GM23338 (cell line): ENCODE measurements around the gene PRPF6. TPM values are rescaled to one million over a fixed set of nuclear protein-coding genes. Genes with fewer than 3 reads are reported as not detected.

Experiments
- ATAC-seq: fragments of 200-7000 bp; cut with Tn5 transposase; 3 replicates; pipeline ENCODE4 v1.9.1; 2020
- DNase-seq: peaks from one replicate; pipeline ENCODE4 v3.0.0-alpha.2; 2015; ENCODE audit warnings: low spot score
- H2AFZ ChIP-seq: fragments of 200-600 bp; sonication (generic); 2 replicates; pipeline ENCODE4 v1.8.0; 2016; ENCODE audit warnings: antibody characterized with exemption, mild to moderate bottlenecking, moderate library complexity
- H3F3A ChIP-seq: fragments of 200-600 bp; sonication (generic); replicated peaks from 2 replicates; pipeline ENCODE4 v1.8.0; 2017; ENCODE audit warnings: antibody characterized with exemption, mixed run types, low read depth
- H3K27ac ChIP-seq: fragments of 200-600 bp; sonication (generic); 2 replicates; pipeline ENCODE4 v1.6.1; 2016; ENCODE audit warnings: low read depth
- H3K27me3 ChIP-seq: fragments of 200-600 bp; sonication (generic); 2 replicates; pipeline ENCODE4 v1.8.0; 2016; ENCODE audit warnings: mild to moderate bottlenecking, mixed run types, moderate library complexity; ENCODE audit not compliant: insufficient read depth
- H3K36me3 ChIP-seq: fragments of 200-600 bp; sonication (generic); 2 replicates; pipeline ENCODE4 v1.8.0; 2016; ENCODE audit warnings: mild to moderate bottlenecking; ENCODE audit not compliant: insufficient read depth
- H3K4me1 ChIP-seq: fragments of 200-600 bp; sonication (generic); 2 replicates; pipeline ENCODE4 v1.8.0; 2016; ENCODE audit warnings: mild to moderate bottlenecking, moderate library complexity; ENCODE audit not compliant: insufficient read depth
- H3K4me2 ChIP-seq: fragments of 200-600 bp; sonication (generic); 2 replicates; pipeline ENCODE4 v1.7.1; 2017; ENCODE audit warnings: mixed run types
- H3K4me3 ChIP-seq: fragments of 200-600 bp; sonication (generic); 2 replicates; pipeline ENCODE4 v1.6.1; 2016; ENCODE audit warnings: mixed run types
- H3K79me2 ChIP-seq: fragments of 200-600 bp; sonication (generic); replicated peaks from 2 replicates; pipeline ENCODE4 v1.8.0; 2017; ENCODE audit warnings: mild to moderate bottlenecking; ENCODE audit not compliant: insufficient read depth
- H3K9me2 ChIP-seq: fragments of 200-600 bp; sonication (generic); 2 replicates; pipeline ENCODE4 v1.8.0; 2017; ENCODE audit not compliant: insufficient read depth
- H4K20me1 ChIP-seq: fragments of 200-600 bp; sonication (generic); replicated peaks from 2 replicates; pipeline ENCODE4 v1.8.0; 2017; ENCODE audit warnings: mild to moderate bottlenecking; ENCODE audit not compliant: insufficient read depth
- H3K27ac Mint-ChIP-seq: 2 replicates; pipeline ENCODE4 v1.8.0; 2020; ENCODE audit warnings: inconsistent platforms, mild to moderate bottlenecking, moderate library complexity, mixed read lengths
- H3K27me3 Mint-ChIP-seq: 3 replicates; pipeline ENCODE4 v1.8.0; 2022; ENCODE audit warnings: low read depth, mild to moderate bottlenecking, moderate library complexity, mixed read lengths, inconsistent platforms; ENCODE audit not compliant: insufficient read depth, poor library complexity
- H3K36me3 Mint-ChIP-seq: 3 replicates; pipeline ENCODE4 v1.8.0; 2021; ENCODE audit warnings: low read depth, mild to moderate bottlenecking, inconsistent platforms, moderate library complexity, mixed read lengths
- H3K4me1 Mint-ChIP-seq: 3 replicates; pipeline ENCODE4 v1.8.0; 2020; ENCODE audit warnings: mild to moderate bottlenecking, inconsistent platforms, mixed read lengths
- H3K4me3 Mint-ChIP-seq: 3 replicates; pipeline ENCODE4 v1.8.0; 2021; ENCODE audit warnings: moderate library complexity, mild to moderate bottlenecking, inconsistent platforms, mixed read lengths
- H3K9me3 Mint-ChIP-seq: 3 replicates; pipeline ENCODE4 v1.8.0; 2020; ENCODE audit warnings: moderate library complexity, mild to moderate bottlenecking, inconsistent platforms, mixed read lengths
- CREB1 ChIP-seq: fragments of 250-450 bp; sonication (Bioruptor Pico); IDR thresholded peaks from 2 replicates; pipeline ENCODE4 v1.5.0; 2020; ENCODE audit warnings: low read depth, mild to moderate bottlenecking, moderate library complexity
- CTCF ChIP-seq, 2 experiments: fragments of 200-600 bp in 1 of 2; sonication (generic) in 1 of 2; conservative IDR thresholded peaks; 2 replicates each; pipeline versions ENCODE4 v1.5.1 to v1.6.1; 2016 to 2017; ENCODE audit warnings: antibody characterized with exemption in 2 of 2, low read depth in 2 of 2, mild to moderate bottlenecking in 2 of 2, moderate library complexity in 1 of 2
- EZH2 ChIP-seq: fragments of 200-600 bp; sonication (generic); IDR thresholded peaks from one replicate; pipeline ENCODE4 v1.8.0; 2017; ENCODE audit warnings: antibody characterized with exemption, mild to moderate bottlenecking, low read depth; ENCODE audit not compliant: unreplicated experiment
- EZH2phosphoT487 ChIP-seq: fragments of 200-600 bp; sonication (generic); IDR thresholded peaks from one replicate; pipeline ENCODE4 v1.8.1; 2018; ENCODE audit warnings: antibody characterized with exemption; ENCODE audit not compliant: unreplicated experiment
- JUNB ChIP-seq: IDR thresholded peaks from one replicate; pipeline ENCODE4 v1.6.1; 2016; ENCODE audit warnings: antibody characterized with exemption; ENCODE audit not compliant: unreplicated experiment
- NANOG ChIP-seq: IDR thresholded peaks from 2 replicates; pipeline ENCODE4 v1.6.1; 2016; ENCODE audit warnings: antibody characterized with exemption, borderline replicate concordance
- STAT1 ChIP-seq: IDR thresholded peaks from one replicate; pipeline ENCODE4 v1.6.1; 2016; ENCODE audit warnings: antibody characterized with exemption; ENCODE audit not compliant: unreplicated experiment
- ZNF114 ChIP-seq: fragments of 250-450 bp; sonication (Bioruptor Pico); IDR thresholded peaks from 2 replicates; pipeline ENCODE4 v1.5.0; 2020; ENCODE audit warnings: mild to moderate bottlenecking, moderate library complexity
- ZNF331 ChIP-seq: fragments of 250-450 bp; sonication (Bioruptor Pico); IDR thresholded peaks from 2 replicates; pipeline ENCODE4 v1.5.0; 2020; ENCODE audit warnings: low read depth, mild to moderate bottlenecking, moderate library complexity
- polyA plus RNA-seq: library from polyadenylated mRNA; unstranded; fragments of >200 nt; fragmentation: Nextera tagmentation; extraction: Ambion mirVana; gene quantifications from 2 replicates; pipeline ENCODE4 v1.2.1, GENCODE V29; 2016
- total RNA-seq: library from RNA; depleted of rRNA; stranded (reverse); fragments of >200 nt; shearing (Covaris generic); gene quantifications from 2 replicates; pipeline ENCODE4 v1.2.3, GENCODE V29; 2014
- TF ChIP-seq, protein P1 (sequence below): fragments of 250-450 bp; sonication (Bioruptor Pico); IDR thresholded peaks from 2 replicates; pipeline ENCODE4 v1.5.0; 2020; ENCODE audit warnings: mild to moderate bottlenecking, moderate library complexity
- TF ChIP-seq, protein P2 (sequence below): IDR thresholded peaks from 2 replicates; pipeline ENCODE4 v1.6.1; 2016; ENCODE audit warnings: antibody characterized with exemption
- TF ChIP-seq, protein P3 (sequence below): IDR thresholded peaks from one replicate; pipeline ENCODE4 v1.6.1; 2018; ENCODE audit warnings: antibody characterized with exemption; ENCODE audit not compliant: unreplicated experiment

Gene PRPF6
- total and polyA plus RNA-seq, 2 experiments from 2014 or later: 53.8 to 79.9 TPM

DNA sequence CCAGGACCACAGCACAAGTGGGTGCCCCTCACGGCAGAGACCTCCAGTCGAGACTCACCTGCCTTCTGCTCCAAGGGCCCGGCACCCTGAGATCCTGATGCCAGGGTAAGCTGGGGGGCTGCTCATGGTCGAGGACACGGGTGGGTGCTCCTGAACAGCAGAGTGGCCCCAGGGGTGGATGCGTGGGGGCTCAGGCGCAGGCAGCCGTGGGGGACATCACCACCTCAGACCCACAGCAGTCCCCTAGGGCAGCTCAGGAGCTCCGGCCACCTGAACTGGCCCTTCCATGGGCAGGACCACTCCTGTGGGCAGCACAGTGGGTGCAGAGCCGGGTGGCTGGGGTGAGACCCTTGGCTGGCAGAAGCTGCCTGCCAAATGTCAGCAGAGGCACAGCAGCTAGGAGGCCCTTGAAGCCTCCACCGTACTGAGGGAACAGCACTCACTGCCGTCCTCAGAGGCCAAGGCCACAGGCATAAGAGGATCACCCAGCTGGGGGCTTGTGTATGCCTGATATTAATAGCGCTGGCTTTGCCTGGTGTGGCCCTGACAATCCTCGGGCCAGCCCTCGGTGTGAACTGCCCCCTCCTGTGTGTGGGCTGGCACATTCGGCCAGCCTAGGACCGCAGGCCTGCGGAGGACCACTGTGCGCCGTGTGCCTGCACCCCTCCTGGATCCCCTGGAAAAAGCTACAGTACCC, 30.1 kb upstream of the PRPF6 start:
- peaks cover 13% of the 10 kb centered on the region; the same call in 1 of the 2 replicates for H3K4me1 ChIP-seq
- peaks cover 32% of the 10 kb centered on the region for H3K4me1 Mint-ChIP-seq
- H3K27me3 ChIP-seq: no peaks in the 10 kb centered on the region
- no peak overlapping the region for H2AFZ ChIP-seq
- no peak overlapping the region for H3K4me3 Mint-ChIP-seq
- no peak overlapping the region for H3K4me2 ChIP-seq
- no peak overlapping the region for H3K27ac ChIP-seq
- peaks cover 88% of the 10 kb centered on the region for H3K79me2 ChIP-seq
- peaks cover 12% of the 10 kb centered on the region for H3F3A ChIP-seq
- no peak for DNase-seq
- H3K27me3 Mint-ChIP-seq: peaks cover 28% of the 10 kb centered on the region
- H3K36me3 ChIP-seq: no peaks in the 10 kb centered on the region
- no peaks in the 10 kb centered on the region for H3K9me2 ChIP-seq
- TF ChIP-seq NANOG: no peak
- TF ChIP-seq JUNB: no peak
- TF ChIP-seq CREB1: no peak
- no peak for TF ChIP-seq EZH2phosphoT487
- TF ChIP-seq, protein P1, sequence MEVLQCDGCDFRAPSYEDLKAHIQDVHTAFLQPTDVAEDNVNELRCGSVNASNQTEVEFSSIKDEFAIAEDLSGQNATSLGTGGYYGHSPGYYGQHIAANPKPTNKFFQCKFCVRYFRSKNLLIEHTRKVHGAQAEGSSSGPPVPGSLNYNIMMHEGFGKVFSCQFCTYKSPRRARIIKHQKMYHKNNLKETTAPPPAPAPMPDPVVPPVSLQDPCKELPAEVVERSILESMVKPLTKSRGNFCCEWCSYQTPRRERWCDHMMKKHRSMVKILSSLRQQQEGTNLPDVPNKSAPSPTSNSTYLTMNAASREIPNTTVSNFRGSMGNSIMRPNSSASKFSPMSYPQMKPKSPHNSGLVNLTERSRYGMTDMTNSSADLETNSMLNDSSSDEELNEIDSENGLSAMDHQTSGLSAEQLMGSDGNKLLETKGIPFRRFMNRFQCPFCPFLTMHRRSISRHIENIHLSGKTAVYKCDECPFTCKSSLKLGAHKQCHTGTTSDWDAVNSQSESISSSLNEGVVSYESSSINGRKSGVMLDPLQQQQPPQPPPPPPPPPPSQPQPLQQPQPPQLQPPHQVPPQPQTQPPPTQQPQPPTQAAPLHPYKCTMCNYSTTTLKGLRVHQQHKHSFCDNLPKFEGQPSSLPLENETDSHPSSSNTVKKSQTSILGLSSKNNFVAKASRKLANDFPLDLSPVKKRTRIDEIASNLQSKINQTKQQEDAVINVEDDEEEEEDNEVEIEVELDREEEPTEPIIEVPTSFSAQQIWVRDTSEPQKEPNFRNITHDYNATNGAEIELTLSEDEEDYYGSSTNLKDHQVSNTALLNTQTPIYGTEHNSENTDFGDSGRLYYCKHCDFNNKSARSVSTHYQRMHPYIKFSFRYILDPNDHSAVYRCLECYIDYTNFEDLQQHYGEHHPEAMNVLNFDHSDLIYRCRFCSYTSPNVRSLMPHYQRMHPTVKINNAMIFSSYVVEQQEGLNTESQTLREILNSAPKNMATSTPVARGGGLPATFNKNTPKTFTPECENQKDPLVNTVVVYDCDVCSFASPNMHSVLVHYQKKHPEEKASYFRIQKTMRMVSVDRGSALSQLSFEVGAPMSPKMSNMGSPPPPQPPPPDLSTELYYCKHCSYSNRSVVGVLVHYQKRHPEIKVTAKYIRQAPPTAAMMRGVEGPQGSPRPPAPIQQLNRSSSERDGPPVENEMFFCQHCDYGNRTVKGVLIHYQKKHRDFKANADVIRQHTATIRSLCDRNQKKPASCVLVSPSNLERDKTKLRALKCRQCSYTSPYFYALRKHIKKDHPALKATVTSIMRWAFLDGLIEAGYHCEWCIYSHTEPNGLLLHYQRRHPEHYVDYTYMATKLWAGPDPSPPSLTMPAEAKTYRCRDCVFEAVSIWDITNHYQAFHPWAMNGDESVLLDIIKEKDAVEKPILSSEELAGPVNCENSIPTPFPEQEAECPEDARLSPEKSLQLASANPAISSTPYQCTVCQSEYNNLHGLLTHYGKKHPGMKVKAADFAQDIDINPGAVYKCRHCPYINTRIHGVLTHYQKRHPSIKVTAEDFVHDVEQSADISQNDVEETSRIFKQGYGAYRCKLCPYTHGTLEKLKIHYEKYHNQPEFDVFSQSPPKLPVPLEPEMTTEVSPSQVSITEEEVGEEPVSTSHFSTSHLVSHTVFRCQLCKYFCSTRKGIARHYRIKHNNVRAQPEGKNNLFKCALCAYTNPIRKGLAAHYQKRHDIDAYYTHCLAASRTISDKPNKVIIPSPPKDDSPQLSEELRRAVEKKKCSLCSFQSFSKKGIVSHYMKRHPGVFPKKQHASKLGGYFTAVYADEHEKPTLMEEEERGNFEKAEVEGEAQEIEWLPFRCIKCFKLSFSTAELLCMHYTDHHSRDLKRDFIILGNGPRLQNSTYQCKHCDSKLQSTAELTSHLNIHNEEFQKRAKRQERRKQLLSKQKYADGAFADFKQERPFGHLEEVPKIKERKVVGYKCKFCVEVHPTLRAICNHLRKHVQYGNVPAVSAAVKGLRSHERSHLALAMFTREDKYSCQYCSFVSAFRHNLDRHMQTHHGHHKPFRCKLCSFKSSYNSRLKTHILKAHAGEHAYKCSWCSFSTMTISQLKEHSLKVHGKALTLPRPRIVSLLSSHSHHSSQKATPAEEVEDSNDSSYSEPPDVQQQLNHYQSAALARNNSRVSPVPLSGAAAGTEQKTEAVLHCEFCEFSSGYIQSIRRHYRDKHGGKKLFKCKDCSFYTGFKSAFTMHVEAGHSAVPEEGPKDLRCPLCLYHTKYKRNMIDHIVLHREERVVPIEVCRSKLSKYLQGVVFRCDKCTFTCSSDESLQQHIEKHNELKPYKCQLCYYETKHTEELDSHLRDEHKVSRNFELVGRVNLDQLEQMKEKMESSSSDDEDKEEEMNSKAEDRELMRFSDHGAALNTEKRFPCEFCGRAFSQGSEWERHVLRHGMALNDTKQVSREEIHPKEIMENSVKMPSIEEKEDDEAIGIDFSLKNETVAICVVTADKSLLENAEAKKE (CRISPR knock-in tag): no peak
- TF ChIP-seq, protein P2, sequence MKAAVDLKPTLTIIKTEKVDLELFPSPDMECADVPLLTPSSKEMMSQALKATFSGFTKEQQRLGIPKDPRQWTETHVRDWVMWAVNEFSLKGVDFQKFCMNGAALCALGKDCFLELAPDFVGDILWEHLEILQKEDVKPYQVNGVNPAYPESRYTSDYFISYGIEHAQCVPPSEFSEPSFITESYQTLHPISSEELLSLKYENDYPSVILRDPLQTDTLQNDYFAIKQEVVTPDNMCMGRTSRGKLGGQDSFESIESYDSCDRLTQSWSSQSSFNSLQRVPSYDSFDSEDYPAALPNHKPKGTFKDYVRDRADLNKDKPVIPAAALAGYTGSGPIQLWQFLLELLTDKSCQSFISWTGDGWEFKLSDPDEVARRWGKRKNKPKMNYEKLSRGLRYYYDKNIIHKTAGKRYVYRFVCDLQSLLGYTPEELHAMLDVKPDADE: no peak
- no peak for TF ChIP-seq EZH2
- TF ChIP-seq CTCF (conservative IDR thresholded peaks at IDR 0.05; ENCODE audit: low read depth in 2 of 2): no peak
- TF ChIP-seq, protein P3, sequence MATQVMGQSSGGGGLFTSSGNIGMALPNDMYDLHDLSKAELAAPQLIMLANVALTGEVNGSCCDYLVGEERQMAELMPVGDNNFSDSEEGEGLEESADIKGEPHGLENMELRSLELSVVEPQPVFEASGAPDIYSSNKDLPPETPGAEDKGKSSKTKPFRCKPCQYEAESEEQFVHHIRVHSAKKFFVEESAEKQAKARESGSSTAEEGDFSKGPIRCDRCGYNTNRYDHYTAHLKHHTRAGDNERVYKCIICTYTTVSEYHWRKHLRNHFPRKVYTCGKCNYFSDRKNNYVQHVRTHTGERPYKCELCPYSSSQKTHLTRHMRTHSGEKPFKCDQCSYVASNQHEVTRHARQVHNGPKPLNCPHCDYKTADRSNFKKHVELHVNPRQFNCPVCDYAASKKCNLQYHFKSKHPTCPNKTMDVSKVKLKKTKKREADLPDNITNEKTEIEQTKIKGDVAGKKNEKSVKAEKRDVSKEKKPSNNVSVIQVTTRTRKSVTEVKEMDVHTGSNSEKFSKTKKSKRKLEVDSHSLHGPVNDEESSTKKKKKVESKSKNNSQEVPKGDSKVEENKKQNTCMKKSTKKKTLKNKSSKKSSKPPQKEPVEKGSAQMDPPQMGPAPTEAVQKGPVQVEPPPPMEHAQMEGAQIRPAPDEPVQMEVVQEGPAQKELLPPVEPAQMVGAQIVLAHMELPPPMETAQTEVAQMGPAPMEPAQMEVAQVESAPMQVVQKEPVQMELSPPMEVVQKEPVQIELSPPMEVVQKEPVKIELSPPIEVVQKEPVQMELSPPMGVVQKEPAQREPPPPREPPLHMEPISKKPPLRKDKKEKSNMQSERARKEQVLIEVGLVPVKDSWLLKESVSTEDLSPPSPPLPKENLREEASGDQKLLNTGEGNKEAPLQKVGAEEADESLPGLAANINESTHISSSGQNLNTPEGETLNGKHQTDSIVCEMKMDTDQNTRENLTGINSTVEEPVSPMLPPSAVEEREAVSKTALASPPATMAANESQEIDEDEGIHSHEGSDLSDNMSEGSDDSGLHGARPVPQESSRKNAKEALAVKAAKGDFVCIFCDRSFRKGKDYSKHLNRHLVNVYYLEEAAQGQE: no peak
- TF ChIP-seq ZNF114 (CRISPR knock-in tag): no peak
- TF ChIP-seq ZNF331 (CRISPR knock-in tag): no peak
- TF ChIP-seq STAT1: no peak
- H3K4me3 ChIP-seq: no peak overlapping the region
- H3K9me3 Mint-ChIP-seq: peaks cover 8% of the 10 kb centered on the region; the same call in 1 of the 3 replicates
- ATAC-seq: no peak
- peaks cover 28% of the 10 kb centered on the region for H4K20me1 ChIP-seq
- no peak overlapping the region for H3K27ac Mint-ChIP-seq
- peaks cover 9% of the 10 kb centered on the region; the same call in 2 of the 3 replicates for H3K36me3 Mint-ChIP-seq
